GM21381 (cell line): ENCODE results near the gene P2RX6.
A peak's percentile ranks its signal among the peaks of the same experiment; 100 is the strongest.
"Not testable (repeated sequence)": the region's sequence is repeated elsewhere in the genome, so short reads cannot be mapped to it uniquely, and the experiment has no call there.

ENCODE experiments used
- ATAC-seq: cut with Tn5 transposase; IDR thresholded peaks from one replicate; pipeline ENCODE4 v1.9.1; 2021; ENCODE audit warnings: mild to moderate bottlenecking, moderate library complexity; ENCODE audit not compliant: unreplicated experiment

P2RX6 gene

DNA sequence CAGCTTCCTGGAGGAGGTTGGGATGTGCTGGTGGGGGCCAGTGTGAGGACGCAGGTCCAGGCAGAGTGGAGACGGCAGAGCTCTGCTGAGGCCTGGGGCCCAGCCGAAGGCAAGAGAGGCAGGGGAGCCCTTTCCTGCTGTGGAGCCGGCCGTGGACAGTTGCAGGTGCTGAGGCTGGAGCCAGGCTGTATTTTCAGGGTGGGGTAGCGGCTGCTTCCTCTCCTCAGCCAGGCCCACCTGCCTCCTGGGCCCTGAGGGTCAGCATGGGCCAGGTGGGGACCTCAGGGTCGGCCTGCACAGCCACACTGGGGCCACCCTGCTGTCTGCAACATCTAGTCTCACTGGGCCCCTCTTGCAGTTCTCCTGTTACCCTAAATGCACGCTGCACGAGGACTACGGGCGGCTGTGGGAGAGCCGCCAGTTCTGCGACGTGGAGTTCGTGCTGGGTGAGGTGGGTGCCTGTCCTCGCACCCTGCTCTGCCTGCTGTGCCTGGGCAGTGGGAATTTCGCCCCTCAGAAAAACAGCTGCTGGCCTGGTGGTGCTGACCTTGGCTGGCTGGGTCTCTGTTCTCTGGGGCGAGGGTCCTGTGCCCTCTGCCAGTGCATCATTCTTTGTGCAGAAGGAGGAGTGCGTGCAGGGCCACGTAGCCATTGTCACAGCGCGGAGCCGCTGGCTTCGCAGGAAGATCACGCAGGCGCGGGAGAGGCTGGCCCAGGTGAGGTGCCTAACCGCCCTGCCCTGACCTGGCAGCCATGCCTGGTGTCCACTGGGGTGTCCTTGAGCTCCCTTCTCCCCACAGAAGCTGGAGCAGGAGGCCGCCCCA is 21.4 kb upstream of the P2RX6 start:
- ATAC-seq, result no peak

DNA sequence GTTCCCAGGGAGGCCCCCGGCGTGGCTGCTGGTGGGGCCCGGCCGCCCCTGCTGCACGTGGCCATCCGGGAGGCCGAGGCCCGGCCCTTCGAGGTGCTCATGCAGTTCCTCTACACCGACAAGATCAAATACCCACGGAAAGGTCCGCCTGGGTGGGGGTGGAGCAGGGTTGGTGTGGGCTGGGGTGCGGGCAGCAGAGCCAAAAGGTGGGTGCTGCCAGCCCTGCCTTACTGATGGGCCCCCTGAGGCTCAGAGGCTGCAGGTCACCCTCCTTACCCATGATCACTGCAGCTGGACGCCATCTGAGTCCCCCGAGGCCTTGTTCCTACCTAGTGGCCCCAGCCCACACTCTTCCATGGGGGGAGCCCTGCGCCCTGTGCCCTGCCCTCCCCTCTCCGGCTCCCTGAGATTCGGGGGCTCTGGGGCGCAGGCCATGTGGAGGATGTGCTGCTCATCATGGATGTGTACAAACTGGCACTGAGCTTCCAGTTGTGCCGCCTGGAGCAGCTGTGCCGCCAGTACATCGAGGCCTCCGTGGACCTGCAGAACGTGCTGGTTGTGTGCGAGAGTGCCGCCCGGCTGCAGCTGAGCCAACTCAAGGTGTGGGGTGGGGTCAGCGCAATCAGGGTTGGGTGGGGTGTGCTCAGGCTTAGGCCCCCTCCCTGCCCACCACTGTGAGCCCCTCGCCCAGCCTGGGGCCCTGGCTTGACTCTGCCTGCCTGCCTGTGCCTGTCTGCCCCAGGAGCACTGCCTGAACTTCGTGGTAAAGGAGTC is 20.6 kb upstream of the P2RX6 start:
- no peak for ATAC-seq

DNA sequence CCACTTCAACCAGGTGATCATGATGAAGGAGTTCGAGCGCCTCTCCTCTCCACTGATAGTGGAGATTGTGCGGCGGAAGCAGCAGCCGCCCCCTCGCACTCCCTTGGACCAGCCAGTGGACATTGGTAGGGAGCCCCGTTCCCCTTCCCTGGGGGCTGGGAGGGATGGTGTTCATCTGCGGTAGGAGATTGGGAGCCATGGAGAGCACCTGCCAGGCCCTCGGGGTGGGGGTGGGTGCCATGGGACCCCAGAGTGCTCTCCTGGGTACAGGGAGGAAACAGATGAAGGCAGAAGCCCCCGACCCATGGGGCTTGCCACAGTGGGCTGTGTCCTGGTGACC is 20.1 kb upstream of the P2RX6 start:
- no peak for ATAC-seq

DNA sequence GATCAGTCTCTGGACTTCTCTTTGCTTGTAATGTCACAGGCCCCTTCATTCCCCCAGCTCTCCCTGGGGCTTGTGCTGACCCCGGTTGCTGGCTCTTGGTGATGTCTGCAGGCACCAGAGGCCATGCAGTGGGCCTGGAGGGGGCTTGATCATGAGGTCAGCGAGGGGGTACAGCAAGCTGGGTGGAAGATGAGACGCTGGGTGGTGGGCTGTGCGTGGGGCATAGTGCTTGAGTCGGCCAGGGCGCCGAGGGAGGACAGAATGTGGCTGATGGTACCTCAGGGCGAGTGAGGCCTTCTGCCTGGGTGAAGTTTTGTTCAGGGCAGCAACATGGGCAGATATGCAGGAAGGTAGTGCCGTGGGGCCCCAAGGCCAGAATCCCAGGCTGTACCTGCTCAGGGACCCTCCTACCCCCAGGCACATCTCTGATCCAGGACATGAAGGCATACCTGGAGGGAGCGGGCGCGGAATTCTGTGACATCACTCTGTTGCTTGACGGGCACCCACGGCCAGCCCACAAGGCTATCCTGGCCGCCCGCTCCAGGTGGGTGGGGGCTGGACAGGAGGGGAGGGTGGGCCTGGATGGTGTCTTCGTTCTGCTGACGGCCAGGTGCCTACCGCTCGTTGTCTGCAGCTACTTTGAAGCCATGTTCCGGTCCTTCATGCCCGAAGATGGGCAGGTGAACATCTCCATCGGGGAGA is 19.5 kb upstream of the P2RX6 start:
- no peak for ATAC-seq

DNA sequence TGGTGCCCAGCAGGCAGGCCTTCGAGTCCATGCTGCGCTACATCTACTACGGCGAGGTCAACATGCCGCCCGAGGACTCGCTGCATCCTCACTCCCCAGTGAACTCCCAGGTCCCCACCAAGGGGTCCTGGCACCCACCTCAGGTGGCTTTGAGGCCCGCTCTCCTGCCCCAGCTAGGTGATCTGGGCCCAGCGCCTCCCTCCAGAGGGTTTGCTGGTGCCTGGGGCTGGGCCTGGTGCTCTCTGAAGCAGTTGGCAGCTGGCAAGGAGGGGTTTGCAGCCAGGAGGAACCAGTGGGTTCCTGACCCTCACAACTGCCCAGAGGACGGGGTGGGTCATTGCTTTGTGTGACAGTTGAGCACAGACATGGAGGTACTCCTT is 18.9 kb upstream of the P2RX6 start:
- no peak for ATAC-seq

DNA sequence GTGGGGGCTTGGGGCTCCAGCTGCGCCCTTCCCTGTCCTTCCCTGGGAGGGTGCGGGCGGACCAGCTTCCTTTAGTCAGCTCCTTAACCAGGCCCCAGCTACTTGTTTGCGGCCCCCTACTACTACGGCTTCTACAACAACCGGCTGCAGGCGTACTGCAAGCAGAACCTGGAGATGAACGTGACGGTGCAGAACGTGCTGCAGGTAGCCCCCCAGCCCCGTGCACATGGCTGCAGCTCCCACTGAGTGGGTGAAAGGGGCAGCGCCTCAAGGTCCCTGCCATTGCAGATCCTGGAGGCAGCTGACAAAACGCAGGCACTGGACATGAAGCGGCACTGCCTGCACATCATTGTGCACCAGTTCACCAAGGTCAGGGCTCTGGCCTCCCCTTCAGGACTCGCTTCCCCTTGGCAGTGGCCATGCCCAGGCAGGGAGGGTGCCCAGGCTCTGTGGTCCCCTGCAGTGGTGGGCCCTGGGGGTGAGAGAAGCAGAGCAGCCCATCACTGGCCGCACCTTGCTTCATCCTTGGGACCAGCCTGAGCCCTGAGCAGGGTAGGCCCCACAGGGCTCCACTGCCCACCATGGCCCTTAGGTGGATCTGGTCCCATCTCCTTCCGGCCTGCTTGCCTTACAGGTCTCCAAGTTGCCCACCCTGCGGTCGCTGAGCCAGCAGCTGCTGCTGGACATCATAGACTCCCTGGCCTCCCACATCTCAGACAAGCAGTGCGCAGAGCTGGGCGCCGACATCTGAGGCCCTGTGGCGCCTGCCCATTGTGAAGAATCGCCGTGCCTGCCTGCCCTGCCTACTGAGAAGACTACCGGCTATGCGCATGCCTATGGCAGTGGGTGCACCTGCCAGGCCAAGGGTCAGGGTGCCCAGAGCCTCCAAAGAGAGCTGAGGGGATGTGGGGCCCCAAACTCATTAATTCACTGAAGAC is 18.1 kb upstream of the P2RX6 start:
- ATAC-seq, result no peak

DNA sequence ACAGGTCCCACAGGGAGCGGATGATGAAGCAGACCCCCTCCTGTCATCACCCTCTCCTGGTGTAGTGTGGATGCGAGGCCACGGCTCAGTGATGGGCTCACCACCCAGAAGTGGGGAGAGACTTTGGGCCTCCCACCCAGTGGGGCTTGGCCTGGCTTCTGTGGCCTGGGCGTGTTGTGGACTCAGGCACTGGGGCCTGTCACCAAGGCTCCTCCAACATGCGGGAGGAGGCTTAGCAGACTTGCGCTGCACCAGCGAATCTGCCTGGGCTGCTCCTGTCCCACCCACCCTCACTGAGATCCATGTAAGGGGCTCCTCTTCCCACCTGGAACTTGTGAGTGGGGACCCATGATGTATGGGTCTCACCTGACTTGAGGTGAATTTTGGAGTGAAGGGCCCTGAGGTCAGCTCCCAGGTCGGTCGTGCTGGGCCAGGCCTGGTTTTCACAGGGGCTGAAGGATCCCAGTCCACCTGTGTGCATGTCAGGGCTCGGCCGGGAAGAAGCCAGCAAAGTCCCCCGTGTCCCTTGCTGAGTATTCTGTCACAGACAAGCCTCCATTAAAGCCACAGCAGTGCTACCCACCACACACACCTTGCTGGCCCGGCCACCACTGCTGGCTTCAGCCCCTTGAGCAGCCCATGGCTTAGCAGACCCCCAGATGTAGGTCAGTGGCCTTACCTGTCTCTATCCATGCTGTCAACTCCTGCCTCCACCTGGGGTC is 17.3 kb upstream of the P2RX6 start:
- ATAC-seq, result no peak

DNA sequence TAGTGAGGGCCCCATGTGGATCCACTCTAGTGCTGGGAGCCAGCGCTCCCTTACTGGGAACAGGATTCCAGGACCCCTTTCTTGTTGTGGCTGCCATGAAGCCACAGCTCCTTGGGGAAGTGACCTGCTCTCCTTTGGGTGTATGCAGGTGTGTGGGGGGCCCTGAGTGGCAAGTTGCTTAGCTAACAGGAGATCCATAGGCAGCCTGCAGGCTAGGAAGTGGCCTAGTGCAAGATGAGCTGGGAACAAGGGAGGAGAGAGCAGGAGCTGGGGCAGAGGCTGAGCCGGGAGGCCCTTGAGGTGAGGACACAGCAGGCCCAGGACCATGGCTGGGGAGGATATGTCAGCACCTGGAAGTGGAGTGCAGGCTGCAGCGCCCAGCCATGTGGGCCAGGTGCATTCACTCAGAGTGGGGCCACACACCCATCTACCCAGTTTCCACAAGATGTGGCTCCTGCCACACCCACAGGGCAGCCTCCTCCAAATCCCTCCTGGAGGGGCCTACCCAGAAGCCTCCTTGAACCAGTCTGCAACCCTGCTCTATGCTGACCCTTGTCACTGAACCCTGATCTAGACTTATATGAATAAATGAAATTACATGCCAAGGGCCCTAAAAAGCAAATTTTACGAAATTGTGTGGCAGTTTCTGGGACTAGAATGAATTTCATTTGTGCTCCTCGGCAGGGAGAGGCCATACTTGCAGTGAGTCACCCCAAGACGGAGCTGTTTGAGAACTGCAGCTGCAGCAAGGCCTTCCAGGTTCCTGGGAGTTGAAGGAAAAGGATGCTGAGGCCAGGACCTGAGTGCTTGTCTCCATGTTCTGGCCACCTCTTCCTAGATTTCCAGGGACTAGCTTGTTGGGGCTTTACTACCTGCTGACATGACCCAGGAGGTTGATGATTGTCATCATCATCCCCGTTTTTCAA is 16.3 kb upstream of the P2RX6 start:
- no peak for ATAC-seq

DNA sequence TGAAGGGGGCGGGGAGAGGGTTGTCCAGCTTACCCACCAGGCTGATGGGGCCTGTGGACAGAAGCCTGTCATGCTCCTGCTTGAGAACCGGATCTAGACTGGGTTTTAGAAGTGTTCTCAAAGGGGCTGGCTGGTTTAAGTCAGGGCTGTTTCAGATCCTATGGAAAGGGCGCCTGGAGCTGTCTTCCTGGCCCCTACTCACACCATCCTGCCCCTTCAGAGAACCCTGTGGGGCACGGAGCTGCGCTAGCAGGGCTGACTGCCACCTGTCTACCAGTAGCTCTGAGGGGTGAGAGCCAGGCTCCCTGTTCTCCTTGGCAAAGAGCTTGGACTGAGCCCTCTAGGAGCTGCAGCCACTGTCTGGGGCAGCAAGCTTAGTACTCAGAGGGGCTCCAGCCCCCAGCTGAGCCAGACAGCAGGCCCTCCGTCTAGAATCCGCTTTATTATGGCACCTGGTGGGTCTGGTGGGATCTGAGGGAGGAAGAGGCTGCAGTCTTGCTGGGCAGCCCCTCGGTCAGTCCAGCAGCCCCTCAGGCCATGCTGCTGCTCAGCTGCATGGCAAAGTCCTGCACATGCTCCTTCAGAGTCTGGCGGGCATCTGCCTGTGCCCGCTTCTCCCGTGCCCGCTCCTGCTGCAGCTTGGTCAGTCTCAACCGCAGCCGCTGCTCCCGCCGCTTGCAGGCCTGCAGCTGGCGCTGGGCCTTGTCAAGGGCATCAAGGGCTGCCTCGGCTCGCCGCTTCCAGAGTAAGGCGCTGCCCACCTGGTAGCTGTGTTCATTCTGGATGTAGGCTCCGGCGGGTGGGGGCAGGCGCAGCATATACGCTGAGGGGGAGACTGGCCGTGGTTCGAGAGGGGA is 15.4 kb upstream of the P2RX6 start:
- no peak for ATAC-seq

DNA sequence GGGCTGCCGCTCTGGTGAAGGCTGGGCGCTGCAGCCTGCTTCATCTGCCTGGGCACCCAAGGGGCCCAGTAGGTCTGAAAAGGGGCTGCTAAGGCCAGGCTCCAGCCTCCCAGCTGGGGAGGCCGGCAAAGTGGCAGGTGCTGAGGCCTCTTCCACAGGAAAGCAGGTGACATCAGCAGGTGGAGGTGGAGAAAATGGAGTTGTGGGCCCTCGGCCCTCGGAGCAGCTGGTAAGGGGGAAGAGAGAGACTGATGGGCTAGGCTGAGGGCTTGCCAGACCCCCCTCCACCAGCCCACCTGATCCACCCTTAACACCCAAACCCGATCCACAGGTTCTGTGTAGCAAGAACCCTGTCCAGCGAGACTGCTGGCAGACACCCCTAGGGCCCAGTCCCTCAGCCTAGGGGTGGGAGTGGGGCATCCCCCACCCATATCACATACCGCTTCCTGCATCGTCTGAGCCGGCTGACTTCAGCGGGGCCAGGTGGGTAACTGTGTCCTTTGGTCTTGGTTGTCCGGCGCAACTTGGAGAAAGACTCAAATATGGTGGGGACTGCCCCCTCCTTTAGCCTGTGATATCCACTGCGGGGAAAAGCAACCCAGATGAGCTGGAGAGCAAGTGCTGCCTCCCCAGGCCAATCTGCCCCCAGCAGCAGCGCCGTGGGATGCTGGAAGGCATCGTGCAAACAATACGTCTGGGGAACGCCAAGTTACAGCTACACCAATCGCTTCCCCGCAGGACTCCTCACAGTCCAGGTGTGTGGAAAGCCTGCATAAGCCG is 14.6 kb upstream of the P2RX6 start:
- no peak for ATAC-seq

DNA sequence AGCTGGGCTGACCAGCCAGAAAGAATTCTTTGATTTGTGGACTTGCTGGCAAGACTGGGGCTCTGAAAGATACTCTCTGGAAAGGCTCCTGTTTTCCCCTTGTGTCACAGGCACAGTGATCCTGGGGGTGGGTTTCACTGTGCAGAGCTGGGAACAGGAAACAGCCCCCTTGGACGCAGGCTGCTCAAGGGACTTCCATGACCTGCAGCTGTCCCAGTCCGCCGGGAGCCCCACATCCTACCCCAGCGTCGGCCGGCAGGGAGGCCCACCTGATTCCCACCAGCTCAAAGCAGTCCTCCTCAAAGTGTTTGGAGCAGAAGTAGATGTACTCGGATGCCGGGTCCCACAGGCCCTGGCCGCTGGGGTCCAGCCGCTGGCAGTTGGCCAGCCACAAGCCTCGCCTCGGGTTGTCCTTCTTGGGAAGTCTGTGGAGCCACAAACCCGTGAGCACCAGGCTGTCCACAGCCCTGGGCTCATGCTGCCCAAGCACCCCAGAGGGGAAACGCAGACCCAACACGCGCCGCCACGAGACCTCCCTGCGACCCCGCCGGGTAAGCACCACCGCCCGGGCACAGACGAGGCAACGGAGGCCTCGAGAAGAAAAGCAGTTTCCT is 13.9 kb upstream of the P2RX6 start:
- peak; percentile 7 for ATAC-seq

DNA sequence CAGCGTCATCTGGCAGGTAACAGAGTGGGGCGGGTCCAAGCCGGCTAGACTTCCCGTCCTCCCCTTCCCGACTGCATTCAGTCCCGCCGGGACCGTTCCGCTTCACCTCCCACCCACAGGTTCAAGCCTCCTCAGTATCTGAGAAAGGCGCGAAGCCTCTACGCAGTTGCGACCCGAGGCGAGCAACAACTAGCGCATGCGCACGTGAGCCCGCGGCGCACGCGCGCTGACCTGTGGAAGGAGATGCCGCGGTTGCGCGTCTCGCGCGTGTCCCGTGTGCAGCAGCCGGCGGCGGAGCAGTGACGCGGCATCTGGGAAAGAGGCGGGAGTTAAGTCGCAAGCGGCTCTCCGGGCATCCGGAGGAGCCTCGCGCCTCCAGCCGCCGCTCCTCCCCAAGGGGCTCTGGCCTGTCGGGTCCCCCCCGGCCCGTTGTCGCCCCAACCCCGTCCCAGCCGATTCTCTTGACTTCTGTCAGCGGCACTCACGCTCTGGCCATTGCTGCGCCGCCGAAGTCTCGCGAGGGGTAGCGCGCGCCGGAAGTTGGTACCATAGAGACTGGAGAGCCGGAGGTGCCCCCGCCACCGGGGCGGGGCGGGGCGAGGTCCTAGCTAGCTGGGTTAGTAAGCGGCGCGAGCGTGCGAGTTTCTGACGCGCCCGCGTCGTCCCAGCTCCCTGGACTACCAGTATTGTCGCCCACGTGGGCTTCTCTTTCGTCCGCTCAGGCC is 13.2 kb upstream of the P2RX6 start, which contains the start of gene THAP7:
Gene THAP7 (minus strand): TSS at position 518 of the 725 bp plus-strand sequence. CDS start 207 bp downstream, at position 311.
- ATAC-seq, result peak; percentile 82

DNA sequence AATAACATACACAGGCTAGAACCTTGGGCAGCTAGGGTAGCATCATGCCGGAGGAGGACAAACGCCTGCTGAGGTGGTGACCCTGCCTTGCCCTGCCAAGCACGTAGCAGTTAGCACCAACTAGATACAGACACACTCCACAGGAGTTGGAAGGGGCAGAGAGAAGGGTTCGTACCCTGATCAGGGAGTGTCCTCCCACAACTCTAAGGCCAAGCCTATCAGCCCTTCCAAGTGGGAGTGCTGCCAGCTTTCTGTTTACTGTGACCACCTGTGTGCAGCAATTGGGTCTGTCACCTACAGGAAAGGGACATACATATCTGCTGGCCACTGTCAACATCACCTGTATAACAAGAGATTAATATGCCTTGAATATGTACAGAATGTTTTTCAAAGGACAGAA is 11.2 kb upstream of the P2RX6 start:
- ATAC-seq, result no peak

DNA sequence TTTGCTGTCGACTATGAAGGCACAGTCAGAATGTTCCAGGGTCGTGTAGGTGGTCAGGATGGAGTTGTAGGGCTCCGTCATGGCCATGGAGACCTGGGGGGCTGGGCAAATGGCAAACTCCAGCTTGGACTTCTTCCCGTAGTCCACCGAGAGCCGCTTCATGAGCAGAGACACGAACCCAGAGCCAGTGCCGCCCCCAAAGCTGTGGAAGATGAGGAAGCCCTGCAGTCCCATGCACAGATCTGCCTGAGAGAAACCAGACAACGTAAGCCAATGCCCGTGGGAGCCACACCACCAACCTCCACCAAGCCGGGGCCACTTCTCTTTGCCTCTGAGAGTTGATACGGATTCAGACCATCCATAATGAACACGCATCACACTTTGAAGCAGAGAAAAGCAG is 5.8 kb upstream of the P2RX6 start:
- not testable (repeated sequence) for ATAC-seq

DNA sequence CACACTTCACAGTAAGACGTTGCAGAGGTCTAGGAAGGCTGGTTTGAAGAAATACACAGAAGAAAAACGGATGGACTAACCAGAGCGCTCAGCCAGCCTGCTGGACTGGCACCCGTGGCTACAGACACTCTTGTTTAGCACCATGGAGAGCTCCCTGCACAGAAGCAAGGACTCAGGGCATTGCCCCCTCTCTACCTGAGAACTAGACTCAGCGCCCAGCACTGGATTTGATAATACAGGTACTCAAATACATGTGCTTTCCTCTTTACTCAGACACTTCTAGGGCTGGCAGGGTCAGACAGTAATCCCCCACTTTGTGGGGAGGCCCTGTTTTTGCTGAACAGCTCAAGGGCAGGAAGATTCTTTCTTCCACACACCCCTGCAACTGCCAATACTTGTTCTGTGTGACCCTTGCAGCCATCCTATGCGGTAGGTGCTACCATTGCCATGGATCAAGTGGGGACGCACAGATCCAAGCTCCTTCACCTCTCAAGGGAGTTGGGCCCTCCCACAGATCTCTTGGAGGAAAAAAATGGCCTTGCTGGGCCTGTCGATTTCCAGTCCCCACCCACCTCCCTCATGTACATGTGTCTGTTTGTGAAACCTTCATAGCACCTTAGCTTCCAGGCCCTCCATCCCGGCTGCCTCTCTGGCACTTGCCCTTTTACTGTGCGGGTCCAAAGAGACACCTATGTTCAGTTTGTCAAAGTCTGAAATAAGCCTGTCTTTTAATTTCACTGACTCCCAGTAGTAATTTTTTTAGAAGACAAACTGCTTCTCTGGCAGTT is 5.1 kb upstream of the P2RX6 start:
- no peak for ATAC-seq
